Fibroblast of mammary gland (primary cell): ENCODE results near the gene SPATA2L.
"Not testable (repeated sequence)": the region's sequence is repeated elsewhere in the genome, so short reads cannot be mapped to it uniquely, and the experiment has no call there.

ENCODE experiments used
- DNase-seq: peaks from one replicate; pipeline ENCODE4 v3.0.0-alpha.2; 2010; ENCODE audit warnings: low read depth
- H3K4me3 ChIP-seq: 2 replicates; pipeline ENCODE4 v1.5.1; 2011; ENCODE audit warnings: low read depth, mild to moderate bottlenecking, low read length, moderate library complexity; ENCODE audit not compliant: control insufficient read depth
- TF ChIP-seq, protein P1 (sequence below): conservative IDR thresholded peaks from 2 replicates; pipeline ENCODE4 v1.5.1; 2011; ENCODE audit warnings: low read depth, low read length, inconsistent platforms; ENCODE audit not compliant: control insufficient read depth, insufficient read depth

SPATA2L gene

DNA sequence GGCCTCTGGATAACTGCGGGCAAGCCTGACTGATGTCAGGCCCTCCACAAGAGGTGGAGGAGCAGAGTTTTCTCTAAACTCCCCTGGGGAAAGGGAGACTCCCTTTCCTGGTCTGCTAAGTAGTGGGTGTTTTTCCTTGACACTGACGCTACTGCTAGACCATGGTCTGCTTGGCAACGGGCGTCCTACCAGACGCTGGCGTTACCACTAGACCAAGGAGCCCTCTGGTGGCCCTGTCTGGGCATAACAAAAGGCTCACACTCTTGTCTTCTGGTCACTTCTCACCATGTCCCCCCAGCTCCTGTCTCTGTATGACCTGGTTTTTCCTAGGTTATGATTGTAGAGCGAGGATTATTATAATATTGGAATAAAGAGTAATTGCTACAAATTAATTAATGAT, 34.5 kb downstream of the SPATA2L start:
- TF ChIP-seq, protein P1, sequence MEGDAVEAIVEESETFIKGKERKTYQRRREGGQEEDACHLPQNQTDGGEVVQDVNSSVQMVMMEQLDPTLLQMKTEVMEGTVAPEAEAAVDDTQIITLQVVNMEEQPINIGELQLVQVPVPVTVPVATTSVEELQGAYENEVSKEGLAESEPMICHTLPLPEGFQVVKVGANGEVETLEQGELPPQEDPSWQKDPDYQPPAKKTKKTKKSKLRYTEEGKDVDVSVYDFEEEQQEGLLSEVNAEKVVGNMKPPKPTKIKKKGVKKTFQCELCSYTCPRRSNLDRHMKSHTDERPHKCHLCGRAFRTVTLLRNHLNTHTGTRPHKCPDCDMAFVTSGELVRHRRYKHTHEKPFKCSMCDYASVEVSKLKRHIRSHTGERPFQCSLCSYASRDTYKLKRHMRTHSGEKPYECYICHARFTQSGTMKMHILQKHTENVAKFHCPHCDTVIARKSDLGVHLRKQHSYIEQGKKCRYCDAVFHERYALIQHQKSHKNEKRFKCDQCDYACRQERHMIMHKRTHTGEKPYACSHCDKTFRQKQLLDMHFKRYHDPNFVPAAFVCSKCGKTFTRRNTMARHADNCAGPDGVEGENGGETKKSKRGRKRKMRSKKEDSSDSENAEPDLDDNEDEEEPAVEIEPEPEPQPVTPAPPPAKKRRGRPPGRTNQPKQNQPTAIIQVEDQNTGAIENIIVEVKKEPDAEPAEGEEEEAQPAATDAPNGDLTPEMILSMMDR: peak; percentile 52
- H3K4me3 ChIP-seq: not testable (repeated sequence)

DNA sequence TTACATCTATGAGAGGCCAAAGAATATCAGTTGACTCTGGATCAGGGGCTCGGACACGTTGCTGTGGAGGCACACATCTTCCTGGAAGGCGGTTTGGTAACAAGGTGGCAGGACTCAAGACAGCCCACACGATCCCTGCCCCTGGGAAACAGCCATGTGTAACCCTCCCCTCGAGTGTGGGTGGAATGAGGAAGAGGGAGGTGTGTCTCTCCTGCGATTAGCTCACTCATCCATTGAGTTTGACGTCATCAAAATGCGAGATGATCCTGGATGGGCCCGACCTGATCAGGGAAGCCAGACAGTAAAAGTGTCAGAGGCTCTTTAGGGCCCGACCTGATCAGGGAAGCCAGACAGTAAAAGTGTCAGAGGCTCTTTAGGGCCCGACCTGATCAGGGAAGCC, 37.3 kb downstream of the SPATA2L start:
- not testable (repeated sequence) for H3K4me3 ChIP-seq

More for the DNA sequence above, 34.5 kb downstream of the SPATA2L start:
- DNase-seq: peak; percentile 71

DNA sequence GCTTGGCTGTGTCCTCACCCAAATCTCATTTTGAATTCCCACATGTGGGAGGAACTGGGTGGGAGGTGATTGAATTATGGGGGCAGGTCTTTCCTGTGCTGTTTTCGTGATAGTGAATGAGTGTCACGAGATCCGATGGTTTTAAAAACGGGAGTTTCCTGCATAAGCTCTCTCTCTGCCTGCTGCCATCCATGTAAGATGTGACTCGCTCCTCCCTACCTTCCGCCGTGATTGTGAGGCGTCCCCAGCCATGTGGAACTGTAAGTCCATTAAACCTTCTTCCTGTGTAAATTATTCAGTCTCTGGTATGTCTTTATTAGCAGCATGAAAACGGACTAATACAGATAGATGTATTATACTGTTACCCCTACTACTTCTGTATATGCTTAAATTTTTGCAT, 40.3 kb downstream of the SPATA2L start:
- no peak for DNase-seq
- TF ChIP-seq, protein P1: no peak
- H3K4me3 ChIP-seq: no peak overlapping the region

More for the DNA sequence above, 37.3 kb downstream of the SPATA2L start:
- DNase-seq: peak; percentile 28

DNA sequence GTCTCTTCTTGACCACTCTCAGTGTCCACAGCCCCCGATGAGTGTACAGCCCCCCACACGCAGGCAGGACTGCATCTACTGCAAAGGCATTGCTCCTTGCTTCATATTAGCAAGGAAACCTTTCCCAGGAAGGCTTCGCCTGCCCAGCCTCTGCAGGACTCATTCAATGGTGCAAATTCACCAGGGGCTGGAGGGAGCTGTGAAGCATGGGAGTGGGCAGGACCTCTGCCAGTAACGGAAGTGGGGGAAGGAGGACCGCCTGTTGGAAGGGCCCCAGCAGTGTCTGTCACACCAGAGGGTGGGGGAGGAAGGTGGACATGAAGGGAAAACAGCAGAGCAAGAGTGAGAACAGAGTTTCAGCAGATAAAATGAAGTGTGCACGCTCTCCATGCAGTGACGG, 41.4 kb downstream of the SPATA2L start:
- no peak overlapping the region for H3K4me3 ChIP-seq
- DNase-seq: no peak
- TF ChIP-seq, protein P1: no peak

DNA sequence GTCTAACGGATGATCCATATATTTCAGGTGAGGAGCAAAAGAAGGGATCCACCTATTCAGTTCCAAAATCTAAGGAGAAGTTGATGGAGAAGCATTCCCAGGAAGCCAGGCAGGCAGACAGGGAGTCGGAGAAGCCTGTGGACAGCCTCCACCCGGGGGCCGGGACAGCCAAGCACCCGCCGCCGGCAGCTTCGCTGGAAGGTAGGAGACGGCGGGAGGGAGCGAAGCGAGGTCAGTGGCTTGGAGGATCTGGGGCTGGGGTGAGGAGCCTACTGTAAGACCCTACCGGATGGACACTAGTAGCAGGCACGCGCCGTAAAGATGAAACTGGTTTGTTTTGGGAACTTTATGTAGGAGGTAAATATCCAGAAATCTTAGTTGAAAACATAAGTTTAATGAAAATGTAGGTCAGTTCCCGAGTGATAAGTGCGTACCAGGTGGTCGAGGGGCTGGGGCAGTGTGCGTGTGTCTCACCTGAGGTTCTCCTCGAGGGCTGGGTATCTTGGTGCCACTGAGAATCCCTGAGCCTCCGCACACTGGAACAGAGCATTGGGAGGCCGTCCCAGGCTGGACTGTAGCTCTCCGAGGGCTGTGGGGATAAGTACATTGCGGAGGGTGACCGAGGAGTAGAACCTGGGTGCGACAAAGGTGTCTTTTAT, 43.2 kb downstream of the SPATA2L start:
- H3K4me3 ChIP-seq: peak overlapping the region; percentile 96
- TF ChIP-seq, protein P1: no peak
- no peak for DNase-seq

DNA sequence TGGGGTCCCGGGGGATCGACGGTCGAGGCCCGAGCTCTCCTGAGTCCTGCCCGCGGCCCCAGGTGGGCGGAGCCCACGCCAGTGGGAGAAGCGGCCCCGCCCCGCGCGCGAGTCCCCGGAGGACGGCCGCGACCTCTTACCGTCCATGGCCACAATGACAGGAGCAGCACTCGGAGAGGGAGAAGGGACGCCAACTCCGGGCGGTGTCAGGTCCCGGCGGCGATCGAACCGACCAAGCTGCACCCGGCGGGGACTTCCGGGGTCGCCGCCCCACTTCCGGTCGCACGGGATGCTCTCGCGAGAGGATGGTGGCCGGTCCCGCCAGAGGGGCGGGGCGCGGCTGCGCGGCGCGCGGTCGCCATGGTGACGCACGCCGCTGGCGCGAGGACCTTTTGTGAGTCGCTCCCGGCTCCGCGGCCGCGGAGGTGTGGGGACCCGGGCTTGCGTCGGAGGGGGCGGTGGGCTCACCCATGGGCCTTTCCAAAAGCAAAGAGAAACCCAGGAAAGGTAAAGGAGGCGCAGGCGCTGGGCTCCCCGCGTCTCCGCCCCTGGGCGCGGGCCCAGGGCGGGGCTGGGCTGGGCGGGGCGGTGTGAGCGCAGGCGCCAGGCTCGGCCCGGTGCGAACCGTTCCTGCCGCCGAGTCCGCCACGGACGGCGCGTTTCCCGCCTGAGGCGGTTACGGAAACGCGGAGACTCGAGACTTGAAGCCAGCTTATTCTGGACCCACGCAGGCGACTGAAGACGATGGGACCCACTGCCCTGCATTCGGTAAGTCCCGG, 43.9 kb downstream of the SPATA2L start, which contains the start of the genes CHMP1A and SPATA33:
TSS of gene CHMP1A (minus strand) at position 267 of the 779 bp plus-strand sequence. CDS start at position 147, 120 bp downstream.
TSS of gene SPATA33 (plus strand) at position 395 of the 779 bp plus-strand sequence. CDS start at position 471, 76 bp downstream.
- DNase-seq: peak; percentile 76
- TF ChIP-seq, protein P1: no peak
- peak within 1 kb of the TSS; percentile 96 for H3K4me3 ChIP-seq
